Transverse colon (tissue), 4 donors: ENCODE measurements around the gene VAC14. TPM values are rescaled to one million over a fixed set of nuclear protein-coding genes. Genes with fewer than 3 reads are reported as not detected.

Source experiments
- DNase-seq: peaks from one replicate; pipeline ENCODE4 v3.0.0-alpha.2; 2019
- H3K27ac ChIP-seq, 4 donors: fragments of 200-600 bp; sonication (generic); 2 replicates each; pipeline ENCODE4 v1.5.1; 2016 to 2018; ENCODE audit warnings: inconsistent platforms in 4 of 4
- H3K27me3 ChIP-seq: fragments of 200-600 bp; sonication (generic); 2 replicates; pipeline ENCODE4 v1.5.1; 2017; ENCODE audit warnings: inconsistent platforms
- H3K36me3 ChIP-seq, 4 donors: fragments of 200-600 bp; sonication (generic); 2 replicates each; pipeline ENCODE4 v1.5.1; 2017 to 2019; ENCODE audit warnings: inconsistent platforms in 4 of 4
- H3K4me1 ChIP-seq, 4 donors: fragments of 200-600 bp; sonication (generic); 2 replicates each; pipeline ENCODE4 v1.5.1; 2017 to 2020; ENCODE audit warnings: inconsistent platforms in 4 of 4
- H3K4me3 ChIP-seq, 4 donors: fragments of 200-600 bp; sonication (generic); 1 replicate in 1 of 4; 2 replicates in 3 of 4; pipeline versions ENCODE4 v1.5.1 to v1.6.1; 2017 to 2019; ENCODE audit warnings: inconsistent platforms in 4 of 4
- H3K9me3 ChIP-seq, 2 donors: fragments of 200-600 bp; sonication (generic); 2 replicates each; pipeline ENCODE4 v1.5.1; 2017 to 2019; ENCODE audit warnings: inconsistent platforms in 2 of 2
- CTCF ChIP-seq, 5 experiments: fragments of 200-600 bp in 3 of 5; fragments of 450-650 bp in 2 of 5; sonication (generic) in 3 of 5; IDR thresholded peaks; 1 replicate in 2 of 5; 2 replicates in 3 of 5; pipeline ENCODE4 v1.5.1; 2016 to 2017; ENCODE audit warnings: antibody characterized with exemption in 5 of 5, inconsistent platforms in 3 of 5, mild to moderate bottlenecking in 2 of 5, moderate library complexity in 1 of 5
- EP300 ChIP-seq: sonication (generic); formaldehyde crosslinking; IDR thresholded peaks from one replicate; pipeline ENCODE4 v1.6.1; 2017; ENCODE audit warnings: antibody characterized with exemption, low read depth
- POLR2A ChIP-seq: fragments of 450-650 bp; IDR thresholded peaks from one replicate; pipeline ENCODE4 v1.6.1; 2016; ENCODE audit warnings: antibody characterized with exemption, mild to moderate bottlenecking, moderate library complexity
- POLR2AphosphoS5 ChIP-seq, 3 donors: sonication (generic); formaldehyde crosslinking; IDR thresholded peaks; one replicate each; pipeline ENCODE4 v1.6.1; 2016; ENCODE audit warnings: antibody characterized with exemption in 3 of 3
- WGBS, 2 donors: methylation state at CpG; one replicate each; pipeline ENCODE4 v1.1.5; 2018; ENCODE audit warnings: low coverage in 1 of 2; 5-methylcytosine and 5-hydroxymethylcytosine counted together
- in situ Hi-C, 4 donors: fragments of 200-750 bp; cut with MboI; loops; one replicate each; pipeline versions ENCODE4 v1.15.0 to v1.15.1; 2017; ENCODE audit warnings: low sequenced_read_pairs in 3 of 4, low pct_ligation_motif_present in 1 of 4, low pct_unique_long_range_greater_than_20kb in 1 of 4
- intact Hi-C: fragments of 100-400 bp; cut with DNase I; formaldehyde crosslinking; loops from one replicate; pipeline ENCODE4 v1.15.1; 2023; ENCODE audit warnings: low total_unique reads
- total RNA-seq, 4 donors: library from RNA; depleted of rRNA; stranded (reverse); fragments of >200 nt; gene quantifications; one replicate each; pipeline ENCODE4 v1.1.0, GENCODE V29; 2016

Gene VAC14
- total RNA-seq, 4 donors from 2014 or later: 37.2 to 270 (median 64.3) TPM

DNA sequence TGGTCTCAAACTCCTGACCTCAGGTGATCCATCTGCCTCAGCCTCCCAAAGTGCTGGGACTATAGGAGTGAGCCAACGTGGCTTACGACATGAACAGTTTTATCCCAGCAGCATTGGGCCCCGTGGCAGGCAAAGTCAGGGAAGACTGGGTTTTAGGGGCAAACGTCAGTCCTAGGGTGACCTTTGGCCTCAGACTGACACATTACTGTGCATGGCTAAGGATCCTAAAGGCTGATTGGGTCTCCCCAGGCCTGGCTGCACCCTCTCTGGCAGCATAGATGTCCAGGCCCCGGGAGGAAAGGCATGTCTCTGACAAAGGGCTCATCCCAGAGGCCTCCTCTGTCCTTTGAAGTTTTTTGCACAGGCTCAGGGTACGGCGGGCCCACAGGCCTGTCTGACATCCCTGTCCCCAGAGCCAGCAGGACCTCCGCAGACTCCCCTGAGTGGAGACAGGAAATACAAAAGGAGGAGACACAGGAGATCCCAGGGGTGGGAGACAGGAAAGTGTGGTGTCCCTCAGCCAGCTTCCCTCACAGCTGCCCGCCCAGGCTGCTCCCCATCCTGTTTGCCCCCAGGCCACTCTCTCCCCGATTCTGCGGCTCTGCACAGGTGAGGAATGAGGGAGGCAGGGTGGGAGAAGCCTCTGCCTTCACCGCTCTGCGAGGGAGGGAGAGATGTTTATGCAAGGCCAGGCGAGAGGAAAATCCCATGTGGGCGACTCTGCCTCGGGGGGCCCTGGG, 60.6 kb downstream of the VAC14 start:
- Histone ChIP-seq H3K27me3 (no peaks in the 10 kb centered on the region), H3K27ac (peak overlapping the region; percentile 27 to 46 (median 37)), H3K9me3 (no peaks in the 10 kb centered on the region), H3K36me3 (no peaks in the 10 kb centered on the region), H3K4me3 (no peak overlapping the region), H3K4me1 (peaks cover 19 to 43% (median 21%) of the 10 kb centered on the region in 4 donors)
- no peak for TF ChIP-seq POLR2A
- no peak for TF ChIP-seq POLR2AphosphoS5 (IDR thresholded peaks at IDR 0.05)
- TF ChIP-seq CTCF (IDR thresholded peaks at IDR 0.05): no peak
- no peak for TF ChIP-seq EP300
- no peak for DNase-seq
- in situ Hi-C loops (no loop called here), intact Hi-C loops (no loop called here)
- 60 to 77% methylated on average over 1 to 16 of the region's 16 CpGs for WGBS, 2 donors

GRCh38 chr16:70739389-70739788, 61.6 kb downstream of the VAC14 start:
- no peak for TF ChIP-seq POLR2AphosphoS5 (IDR thresholded peaks at IDR 0.05)
- TF ChIP-seq EP300: no peak
- TF ChIP-seq POLR2A: no peak
- TF ChIP-seq CTCF (IDR thresholded peaks at IDR 0.05): no peak
- DNase-seq: no peak
- intact Hi-C loops (loop anchor here (5.0 kb wide), 1 partner anchor 37 kb away; no protein-coding TSS in a partner anchor), in situ Hi-C loops (no loop called here)
- Histone ChIP-seq H3K4me1 (peaks cover 19 to 47% (median 23%) of the 10 kb centered on the region in 4 donors), H3K27me3 (no peaks in the 10 kb centered on the region), H3K36me3 (no peaks in the 10 kb centered on the region), H3K4me3 (no peak overlapping the region), H3K9me3 (no peaks in the 10 kb centered on the region), H3K27ac (peak overlapping the region; percentile 86 to 93 (median 87))
- WGBS, 2 donors: 94% methylated on average over 7 of the region's 7 CpGs; no CpG with 5 or more reads in 1 of the 2 donors

DNA sequence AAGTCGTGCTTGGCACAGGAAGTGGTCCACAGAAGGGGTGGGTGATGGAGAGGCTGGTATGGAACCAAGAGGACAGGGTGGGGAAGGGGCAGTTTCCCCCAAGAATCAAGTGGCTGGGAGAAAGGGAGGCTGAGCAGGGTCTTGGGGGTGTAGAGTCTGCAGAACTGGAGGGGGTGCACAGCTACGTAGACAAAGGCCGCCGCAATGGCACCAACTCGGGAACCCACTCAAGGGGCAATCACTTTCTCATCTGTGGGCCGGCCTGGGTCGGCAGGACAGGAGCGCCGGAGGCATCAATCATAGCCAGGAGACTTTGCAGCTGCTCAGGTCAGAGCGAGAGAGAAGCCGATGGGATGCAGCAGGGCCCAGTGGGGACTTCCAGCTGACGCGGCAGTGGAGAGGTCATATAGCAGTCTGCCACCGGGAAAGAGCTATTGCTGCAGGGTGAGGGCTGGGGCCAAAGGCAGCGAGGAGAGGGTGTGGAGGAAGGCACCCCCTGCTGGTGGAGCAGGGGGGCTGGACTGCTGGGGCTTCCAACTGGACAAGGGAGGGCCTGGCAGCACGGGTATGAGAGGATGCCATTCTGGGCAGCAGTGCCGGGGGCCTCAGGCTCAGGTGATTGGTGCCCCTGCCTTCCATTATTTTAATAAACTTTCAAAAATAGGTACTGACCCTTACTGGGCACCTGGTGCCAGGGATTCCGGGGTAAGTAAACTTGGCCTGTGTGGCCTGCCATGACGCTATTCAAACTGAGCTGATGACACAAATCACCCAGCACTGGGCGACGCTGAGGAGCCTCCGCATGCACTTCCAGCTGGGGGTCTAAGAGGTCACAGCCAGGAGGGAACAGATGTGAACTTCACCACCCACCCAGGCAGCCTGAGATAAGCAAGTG, 62.6 kb downstream of the VAC14 start:
- TF ChIP-seq POLR2AphosphoS5 (IDR thresholded peaks at IDR 0.05) (peak in 1 of 3 donors; percentile 29), CTCF (IDR thresholded peaks at IDR 0.05) (peak; percentile 58 to 78 (median 60)), POLR2A (no peak), EP300 (no peak)
- intact Hi-C loops: loop anchor here (1.0 to 5.0 kb wide), 2 partner anchors 36 to 58 kb away; no protein-coding TSS in a partner anchor
- in situ Hi-C loops: no loop called here
- no peak overlapping the region for H3K4me3 ChIP-seq
- WGBS, 2 donors: 55 to 67% methylated on average over 2 to 20 of the region's 22 CpGs
- peak overlapping the region; percentile 86 to 93 (median 87) for H3K27ac ChIP-seq
- peak; percentile 56 for DNase-seq
- H3K4me1 ChIP-seq: peaks cover 19 to 47% (median 23%) of the 10 kb centered on the region in 4 donors
- no peaks in the 10 kb centered on the region for H3K36me3 ChIP-seq
- no peaks in the 10 kb centered on the region for H3K27me3 ChIP-seq
- H3K9me3 ChIP-seq: no peaks in the 10 kb centered on the region
